NCI-H748 (cell line): ENCODE measurements around the gene KTN1.

Source experiments
- DNase-seq: peaks from one replicate; lab custom pipeline; 2025; ENCODE audit not compliant: unreplicated experiment; lab: John Stamatoyannopoulos, UW

The KTN1 gene

GRCh38 chr14:55571125-55571889, 8.7 kb upstream of the KTN1 start:
- no peak for DNase-seq

DNA sequence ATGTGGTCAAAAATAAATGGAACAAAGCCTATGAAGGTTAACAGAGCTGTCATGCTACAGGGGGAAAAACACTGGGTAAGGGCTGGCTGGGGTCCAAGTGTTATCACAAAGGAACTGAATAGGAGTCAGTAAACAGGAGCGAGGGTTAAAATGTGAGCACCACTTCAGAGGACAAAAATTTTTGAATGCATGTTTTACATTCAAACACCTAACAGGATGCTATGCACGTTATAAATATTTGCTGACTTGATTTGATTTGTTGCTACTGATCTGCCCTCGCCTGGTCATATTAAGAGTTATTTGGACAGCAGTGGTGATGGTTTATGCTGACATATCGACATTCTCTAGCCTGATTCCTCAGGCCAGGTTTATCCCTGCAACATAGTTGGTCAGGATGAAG, 7.4 kb upstream of the KTN1 start:
- DNase-seq, result peak; percentile 96

DNA sequence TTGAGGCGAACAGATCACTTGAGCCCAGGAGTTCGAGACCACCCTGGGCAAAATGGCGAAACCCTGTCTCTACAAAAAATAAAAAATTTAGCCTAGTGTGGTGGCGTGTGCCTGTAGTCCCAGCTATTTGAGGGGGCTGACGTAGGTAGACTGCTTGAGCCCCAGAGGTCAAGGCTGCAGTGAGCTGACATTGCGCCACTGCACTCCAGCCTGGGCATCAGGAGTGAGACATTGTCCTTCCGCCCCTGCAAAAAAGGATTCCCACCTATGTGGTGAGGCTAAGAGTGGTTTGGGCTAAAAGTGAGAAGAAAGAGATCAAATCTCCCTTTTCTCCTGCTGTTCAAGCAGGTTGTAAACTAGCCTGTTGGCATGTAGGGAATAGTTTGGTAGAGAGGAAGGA, 5.0 kb upstream of the KTN1 start:
- no peak for DNase-seq

- no peak for DNase-seq
Measured at GRCh38 chr14:55577229-55577628, 2.8 kb upstream of the KTN1 start.

DNA sequence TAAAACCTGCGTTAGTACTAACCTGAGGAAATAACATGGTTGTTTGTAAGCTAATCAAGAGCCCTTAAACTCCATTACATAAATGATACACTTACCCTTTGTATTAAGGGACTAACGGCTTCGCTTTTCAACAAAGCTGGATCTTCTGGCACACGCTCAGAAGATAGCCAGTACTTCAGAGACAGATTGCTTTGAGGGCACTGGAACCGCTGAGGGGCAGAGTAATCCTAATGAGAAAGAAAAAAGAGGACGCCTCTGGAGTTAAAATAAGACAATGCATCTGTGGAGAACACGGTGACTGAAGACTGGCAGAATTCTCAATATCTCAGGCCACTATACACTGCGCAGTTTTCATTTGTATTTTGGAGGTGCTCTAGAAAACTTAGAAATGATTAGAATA, 1.5 kb upstream of the KTN1 start:
- no peak for DNase-seq

- DNase-seq, result peak; percentile 53
Measured at GRCh38 chr14:55580470-55581341, 699 bp downstream of the KTN1 start.

DNA sequence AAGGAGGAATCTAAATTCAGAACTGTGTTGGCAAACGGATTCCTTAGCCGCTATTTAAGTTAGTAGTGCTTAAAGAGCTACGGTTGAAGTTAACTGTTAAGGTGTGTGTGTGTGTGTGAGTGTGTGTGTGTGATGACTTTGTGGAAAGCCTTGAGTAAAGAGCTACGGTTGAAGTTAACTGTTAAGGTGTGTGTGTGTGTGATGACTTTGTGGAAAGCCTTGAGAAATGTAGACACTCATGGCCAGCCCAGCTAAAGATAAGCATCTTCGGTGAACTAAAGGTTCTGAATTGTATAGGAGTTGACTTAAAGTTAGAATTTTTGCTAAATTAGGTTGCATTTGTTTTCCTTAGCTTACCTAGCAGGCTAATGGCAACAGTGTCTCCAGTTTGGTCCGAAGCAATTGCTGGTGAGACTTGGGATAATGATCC, 1.4 kb downstream of the KTN1 start:
- no peak for DNase-seq

GRCh38 chr14:55582746-55583145, 2.7 kb downstream of the KTN1 start:
- DNase-seq, result no peak

- DNase-seq, result no peak
Measured at GRCh38 chr14:55583942-55584468, 4.0 kb downstream of the KTN1 start.

DNA sequence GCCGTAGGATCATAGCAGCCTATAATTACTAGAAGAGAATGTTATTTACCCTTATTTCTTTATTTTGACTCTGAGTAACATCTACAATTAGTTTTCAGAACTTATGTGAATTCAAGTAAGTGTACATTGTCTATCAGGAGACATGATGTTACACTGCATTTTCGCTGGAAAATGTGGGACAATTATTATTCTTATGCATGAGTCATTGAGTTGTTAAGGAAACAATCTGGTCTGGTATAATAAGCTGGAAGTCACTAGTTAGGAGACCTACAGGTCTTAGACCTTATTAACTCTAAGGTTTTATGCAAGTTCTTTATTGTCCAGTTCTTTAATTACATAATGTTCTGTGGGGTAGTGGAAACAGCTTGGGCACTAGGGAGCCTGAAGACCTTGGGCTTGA, 5.8 kb downstream of the KTN1 start:
- DNase-seq, result no peak

DNA sequence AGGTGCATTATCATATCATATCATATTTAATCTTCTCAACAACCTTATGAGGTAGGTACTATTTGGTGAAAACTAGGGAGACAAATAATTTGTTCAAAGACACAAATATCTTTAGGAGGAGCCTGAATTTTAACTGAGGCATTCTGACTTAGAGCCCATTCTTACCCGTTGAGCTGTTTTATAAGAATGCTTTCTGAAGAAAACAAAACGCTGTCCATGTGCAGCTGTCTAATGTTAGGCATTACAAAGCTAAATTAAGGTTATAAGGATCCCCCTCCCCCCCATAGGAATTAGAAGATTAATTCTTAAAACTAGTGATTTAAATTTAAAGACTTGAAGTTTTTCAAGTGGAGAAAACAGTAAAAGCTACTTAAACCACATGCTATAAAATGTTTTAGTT, 6.4 kb downstream of the KTN1 start:
- no peak for DNase-seq

DNA sequence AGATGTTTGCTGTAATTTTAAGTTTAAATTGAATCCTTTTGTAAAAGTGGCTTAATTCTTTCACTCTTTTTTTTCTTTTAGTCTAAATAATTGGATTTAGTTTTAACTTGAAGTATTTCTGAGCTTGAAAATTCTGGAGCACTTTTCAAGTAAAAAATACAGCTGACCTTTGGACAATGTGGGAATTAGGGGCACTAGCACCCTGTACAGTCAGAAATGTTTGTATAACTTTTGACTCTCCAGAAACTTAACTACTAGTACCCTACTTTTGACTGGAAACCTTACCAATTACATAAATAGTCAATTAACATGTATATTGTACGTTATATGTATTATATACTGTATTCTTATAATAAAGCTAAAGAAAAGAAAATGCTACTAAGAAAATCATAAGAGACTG, 7.8 kb downstream of the KTN1 start:
- DNase-seq, result no peak

DNA sequence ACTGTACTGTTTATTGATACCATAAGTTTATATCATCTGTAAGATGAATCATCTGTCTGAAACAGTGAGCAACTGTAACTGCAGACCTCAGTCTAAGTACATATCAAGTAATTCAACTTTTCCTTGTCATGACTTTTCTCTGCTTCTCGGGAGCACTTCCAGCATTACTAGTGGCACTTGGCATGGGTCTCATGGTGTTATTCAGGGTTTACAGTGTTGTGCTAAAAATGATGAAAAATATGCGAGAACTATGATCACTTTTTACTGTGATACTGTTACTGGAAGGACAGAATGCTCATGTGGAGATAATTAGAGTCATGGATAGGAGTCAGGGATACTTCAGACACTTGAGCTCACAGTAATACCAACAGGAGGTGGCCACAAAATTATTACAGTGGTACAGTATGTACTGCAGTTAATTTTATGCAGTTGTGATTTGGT, 8.3 kb downstream of the KTN1 start:
- DNase-seq, result no peak

GRCh38 chr14:55589171-55589570, 9.2 kb downstream of the KTN1 start:
- no peak for DNase-seq

DNA sequence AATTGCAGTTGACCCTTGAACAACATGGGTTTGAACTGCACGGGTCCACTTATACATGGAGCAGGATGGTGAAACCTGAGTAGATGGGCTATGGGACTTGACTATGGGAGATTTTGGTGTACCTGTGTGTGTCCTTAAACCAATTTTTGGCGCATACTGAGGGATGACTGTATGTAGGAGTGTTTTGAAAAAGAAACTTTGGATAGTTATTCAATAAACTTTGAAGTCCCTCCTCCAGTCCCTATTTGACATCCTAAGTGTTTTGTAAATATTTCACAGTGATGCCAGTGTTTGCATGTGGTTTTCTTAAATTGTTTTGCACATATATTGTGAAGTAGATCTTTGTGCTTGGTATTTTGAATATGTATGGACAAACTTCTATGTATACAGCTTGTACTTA, 12.4 kb downstream of the KTN1 start:
- DNase-seq, result no peak

GRCh38 chr14:55593698-55594097, 13.7 kb downstream of the KTN1 start:
- DNase-seq, result no peak

- DNase-seq, result peak; percentile 90
Measured at GRCh38 chr14:55599250-55599879, 19.4 kb downstream of the KTN1 start.

GRCh38 chr14:55600784-55601561, 21.0 kb downstream of the KTN1 start:
- DNase-seq, result no peak

DNA sequence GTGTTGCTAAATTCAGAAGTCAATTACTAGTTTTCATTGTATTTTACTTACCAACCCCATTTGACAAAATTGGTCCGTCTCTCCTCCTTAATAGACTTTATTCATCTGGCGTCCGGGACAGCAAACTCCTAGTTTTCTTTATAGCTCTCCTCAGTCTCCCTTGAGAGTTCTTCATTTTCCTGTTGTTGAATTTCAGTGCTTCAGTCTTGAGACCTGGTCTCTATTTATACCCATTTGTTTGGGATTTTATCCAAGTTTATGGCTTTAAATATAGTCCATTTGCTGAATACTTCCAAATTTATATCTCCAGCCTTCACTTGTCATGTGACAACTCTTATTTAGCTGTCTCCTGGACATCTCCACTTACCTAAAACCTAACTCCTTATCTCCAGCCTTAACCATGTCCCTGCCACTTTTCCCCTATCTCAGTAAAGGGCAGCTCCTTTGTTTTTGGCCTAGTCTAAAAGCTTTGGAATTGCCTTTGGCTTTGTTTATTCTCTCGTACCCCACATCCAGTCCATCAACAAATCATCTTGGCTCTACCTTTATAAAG, 23.5 kb downstream of the KTN1 start:
- no peak for DNase-seq

- DNase-seq, result no peak
Measured at GRCh38 chr14:55604488-55604887, 24.5 kb downstream of the KTN1 start.
